Thyroid gland (tissue), 4 donors: ENCODE results near the gene ZNF8. TPM values are rescaled to one million over a fixed set of nuclear protein-coding genes. Genes with fewer than 3 reads are reported as not detected.
"Not testable (repeated sequence)": the region's sequence is repeated elsewhere in the genome, so short reads cannot be mapped to it uniquely, and the experiment has no call there.

ENCODE experiments used
- DNase-seq, 2 donors: peaks; one replicate each; pipeline ENCODE4 v3.0.0-alpha.2; 2019
- H3K27ac ChIP-seq, 3 donors: fragments of 200-600 bp; sonication (generic); 1 replicate in 2 of 3; 2 replicates in 1 of 3; pipeline ENCODE4 v1.5.1; 2016 to 2019; ENCODE audit warnings: mild to moderate bottlenecking in 1 of 3, moderate library complexity in 1 of 3
- H3K27me3 ChIP-seq: fragments of 200-600 bp; sonication (generic); one replicate; pipeline ENCODE4 v1.5.1; 2019
- H3K36me3 ChIP-seq, 2 donors: fragments of 200-600 bp; sonication (generic); one replicate each; pipeline ENCODE4 v1.5.1; 2016 to 2019
- H3K4me1 ChIP-seq, 2 donors: fragments of 200-600 bp; sonication (generic); one replicate each; pipeline ENCODE4 v1.5.1; 2017 to 2019
- H3K4me3 ChIP-seq, 3 donors: fragments of 200-600 bp; sonication (generic); replicated peaks in 1 of 3; 1 replicate in 2 of 3; 2 replicates in 1 of 3; pipeline ENCODE4 v1.5.1; 2016; ENCODE audit warnings: mild to moderate bottlenecking in 1 of 3
- H3K9me3 ChIP-seq: fragments of 200-600 bp; sonication (generic); one replicate; pipeline ENCODE4 v1.5.1; 2017
- POLR2A ChIP-seq, 2 donors: fragments of 450-650 bp; IDR thresholded peaks; one replicate each; pipeline ENCODE4 v1.6.1; 2017; ENCODE audit warnings: antibody characterized with exemption in 2 of 2, mild to moderate bottlenecking in 2 of 2, moderate library complexity in 1 of 2
- WGBS, 2 donors: methylation state at CpG; one replicate each; pipeline ENCODE4 v1.1.5; 2017; 5-methylcytosine and 5-hydroxymethylcytosine counted together
- intact Hi-C: fragments of 100-400 bp; cut with DNase I; formaldehyde crosslinking; loops from one replicate; pipeline ENCODE4 v1.15.1; 2023
- total RNA-seq, 4 donors: library from RNA; depleted of rRNA; stranded (reverse); fragments of >200 nt; gene quantifications; one replicate each; pipeline ENCODE4 v1.2.3, GENCODE V29; 2016
- TF ChIP-seq, protein P1 (sequence below), 6 experiments: fragments of 200-600 bp in 3 of 6; fragments of 450-650 bp in 3 of 6; sonication (generic) in 3 of 6; IDR thresholded peaks; one replicate each; pipeline ENCODE4 v1.5.1; 2016 to 2019; ENCODE audit warnings: antibody characterized with exemption in 6 of 6, mild to moderate bottlenecking in 2 of 6, inconsistent platforms in 1 of 6, moderate library complexity in 1 of 6

Gene ZNF8
- total RNA-seq, 4 donors from 2014 or later: 9.7 to 14.7 (median 10.3) TPM

DNA sequence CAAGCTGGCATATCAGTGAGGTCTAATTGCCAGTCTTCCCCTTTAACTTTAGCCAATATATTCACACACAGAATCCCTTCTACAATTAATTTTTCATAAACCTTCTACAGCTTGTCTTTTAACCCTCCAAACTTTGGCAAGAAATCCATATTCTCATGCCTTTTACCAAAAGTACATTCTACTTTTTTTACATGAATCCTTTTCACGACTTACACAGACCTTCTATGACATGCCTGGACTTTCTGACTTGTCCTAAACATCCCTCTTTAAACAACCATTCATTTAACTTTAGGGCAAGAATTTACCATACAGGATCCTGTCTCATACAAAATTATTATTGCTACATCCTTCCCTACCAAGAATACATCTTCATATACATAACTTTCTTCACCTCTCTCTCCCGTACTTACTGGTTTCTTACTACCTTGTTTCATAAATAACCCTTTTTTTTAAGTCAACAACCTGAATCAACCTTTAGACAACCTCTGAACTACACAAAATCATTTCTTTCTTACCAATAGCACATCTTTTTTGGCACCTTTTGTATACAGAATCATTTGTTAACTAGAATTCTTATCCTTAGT lies 26.6 kb upstream of the ZNF8 start:
- no peak for DNase-seq
- Histone ChIP-seq H3K9me3 (peaks cover 15% of the 10 kb centered on the region), H3K36me3 (peaks cover 94 to 98% of the 10 kb centered on the region in 2 donors), H3K27me3 (no peaks in the 10 kb centered on the region), H3K4me3 (no peak overlapping the region), H3K4me1 (no peaks in the 10 kb centered on the region), H3K27ac (no peak overlapping the region)
- TF ChIP-seq, protein P1, sequence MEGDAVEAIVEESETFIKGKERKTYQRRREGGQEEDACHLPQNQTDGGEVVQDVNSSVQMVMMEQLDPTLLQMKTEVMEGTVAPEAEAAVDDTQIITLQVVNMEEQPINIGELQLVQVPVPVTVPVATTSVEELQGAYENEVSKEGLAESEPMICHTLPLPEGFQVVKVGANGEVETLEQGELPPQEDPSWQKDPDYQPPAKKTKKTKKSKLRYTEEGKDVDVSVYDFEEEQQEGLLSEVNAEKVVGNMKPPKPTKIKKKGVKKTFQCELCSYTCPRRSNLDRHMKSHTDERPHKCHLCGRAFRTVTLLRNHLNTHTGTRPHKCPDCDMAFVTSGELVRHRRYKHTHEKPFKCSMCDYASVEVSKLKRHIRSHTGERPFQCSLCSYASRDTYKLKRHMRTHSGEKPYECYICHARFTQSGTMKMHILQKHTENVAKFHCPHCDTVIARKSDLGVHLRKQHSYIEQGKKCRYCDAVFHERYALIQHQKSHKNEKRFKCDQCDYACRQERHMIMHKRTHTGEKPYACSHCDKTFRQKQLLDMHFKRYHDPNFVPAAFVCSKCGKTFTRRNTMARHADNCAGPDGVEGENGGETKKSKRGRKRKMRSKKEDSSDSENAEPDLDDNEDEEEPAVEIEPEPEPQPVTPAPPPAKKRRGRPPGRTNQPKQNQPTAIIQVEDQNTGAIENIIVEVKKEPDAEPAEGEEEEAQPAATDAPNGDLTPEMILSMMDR (IDR thresholded peaks at IDR 0.05): no peak
- no peak for TF ChIP-seq POLR2A (IDR thresholded peaks at IDR 0.05)
- intact Hi-C loops: no loop called here
- 96 to 98% methylated on average over 2 of the region's 2 CpGs for WGBS, 2 donors

DNA sequence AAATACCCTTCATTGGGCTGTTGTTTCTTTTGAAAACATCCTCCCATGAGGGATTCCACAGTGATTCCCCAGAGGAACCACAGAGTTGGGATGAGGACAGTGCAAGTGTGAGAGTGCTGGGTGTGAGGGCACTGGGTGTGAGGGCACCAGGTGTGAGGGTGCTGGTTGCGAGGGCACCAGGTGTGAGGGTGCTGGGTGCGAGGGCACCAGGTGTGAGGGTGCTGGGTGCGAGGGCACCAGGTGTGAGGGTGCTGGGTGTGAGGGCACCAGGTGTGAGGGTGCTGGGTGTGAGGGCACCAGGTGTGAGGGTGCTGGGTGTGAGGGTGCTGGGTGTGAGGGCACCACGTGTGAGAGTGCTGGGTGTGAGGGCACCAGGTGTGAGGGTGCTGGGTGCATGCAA lies 20.5 kb upstream of the ZNF8 start:
- DNase-seq, intact Hi-C loops, H3K27ac ChIP-seq, H3K4me1 ChIP-seq, H3K27me3 ChIP-seq, H3K4me3 ChIP-seq: not testable (repeated sequence)
- 70 to 97% methylated on average over 3 to 4 of the region's 4 CpGs for WGBS, 2 donors
- H3K9me3 ChIP-seq: peaks cover 24% of the 10 kb centered on the region
- peaks cover 72 to 87% of the 10 kb centered on the region in 2 donors for H3K36me3 ChIP-seq

DNA sequence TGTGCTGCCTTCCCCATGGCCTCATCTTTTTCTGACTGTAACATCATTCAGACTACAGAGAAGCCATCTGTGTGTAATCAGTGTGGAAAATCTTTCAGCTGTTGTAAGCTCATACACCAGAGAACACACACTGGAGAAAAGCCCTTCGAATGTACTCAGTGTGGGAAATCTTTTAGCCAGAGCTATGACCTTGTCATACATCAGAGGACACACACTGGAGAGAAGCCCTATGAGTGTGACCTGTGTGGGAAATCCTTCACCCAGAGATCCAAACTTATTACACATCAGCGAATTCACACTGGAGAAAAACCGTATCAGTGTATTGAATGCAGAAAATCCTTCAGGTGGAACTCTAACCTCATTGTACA lies 17.2 kb upstream of the ZNF8 start:
- no peaks in the 10 kb centered on the region for H3K27me3 ChIP-seq
- intact Hi-C loops: loop anchor here (5.0 kb wide), 2 partner anchors 54 to 134 kb away; no protein-coding TSS in a partner anchor
- no peaks in the 10 kb centered on the region for H3K4me1 ChIP-seq
- H3K27ac ChIP-seq: no peak overlapping the region
- TF ChIP-seq, protein P1 (IDR thresholded peaks at IDR 0.05): no peak
- no peak for TF ChIP-seq POLR2A (IDR thresholded peaks at IDR 0.05)
- peaks cover 41 to 60% of the 10 kb centered on the region in 2 donors for H3K36me3 ChIP-seq
- 93 to 97% methylated on average over 3 of the region's 3 CpGs for WGBS, 2 donors
- no peak for DNase-seq
- no peak overlapping the region for H3K4me3 ChIP-seq
- H3K9me3 ChIP-seq: peaks cover 29% of the 10 kb centered on the region

DNA sequence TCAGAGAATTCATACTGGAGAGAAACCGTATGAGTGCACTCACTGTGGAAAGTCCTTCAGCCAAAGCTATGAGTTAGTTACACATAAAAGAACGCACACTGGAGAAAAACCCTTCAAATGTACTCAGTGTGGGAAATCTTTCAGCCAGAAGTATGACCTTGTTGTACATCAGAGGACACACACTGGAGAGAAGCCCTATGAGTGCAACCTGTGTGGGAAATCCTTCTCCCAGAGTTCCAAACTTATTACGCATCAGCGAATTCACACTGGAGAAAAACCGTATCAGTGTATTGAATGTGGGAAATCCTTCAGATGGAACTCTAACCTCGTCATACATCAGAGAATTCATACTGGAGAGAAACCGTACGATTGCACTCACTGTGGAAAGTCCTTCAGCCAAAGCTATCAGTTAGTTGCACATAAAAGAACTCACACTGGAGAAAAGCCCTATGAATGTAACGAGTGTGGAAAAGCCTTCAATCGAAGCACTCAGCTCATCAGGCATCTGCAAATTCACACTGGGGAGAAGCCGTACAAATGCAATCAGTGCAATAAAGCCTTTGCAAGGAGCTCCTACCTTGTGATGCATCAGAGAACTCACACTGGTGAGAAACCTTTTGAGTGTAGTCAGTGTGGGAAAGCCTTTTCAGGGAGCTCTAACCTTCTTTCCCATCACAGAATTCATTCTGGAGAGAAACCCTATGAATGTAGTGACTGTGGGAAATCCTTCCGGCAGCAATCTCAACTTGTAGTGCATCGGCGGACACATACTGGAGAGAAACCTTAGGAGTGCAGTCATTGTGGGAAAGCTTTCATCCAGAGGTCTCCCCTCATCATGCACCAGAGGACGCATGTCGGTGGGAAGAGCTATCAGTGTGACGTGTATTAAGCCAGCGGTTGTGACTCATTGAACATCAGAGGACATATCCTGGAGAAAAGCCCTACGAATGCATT lies 16.5 kb upstream of the ZNF8 start:
- no peak for TF ChIP-seq POLR2A (IDR thresholded peaks at IDR 0.05)
- WGBS, 2 donors: 94% methylated on average over 19 of the region's 19 CpGs
- no peaks in the 10 kb centered on the region for H3K27me3 ChIP-seq
- intact Hi-C loops: loop anchor here (5.0 kb wide), 2 partner anchors 55 to 135 kb away; no protein-coding TSS in a partner anchor
- no peaks in the 10 kb centered on the region for H3K4me1 ChIP-seq
- no peak for DNase-seq
- no peak overlapping the region for H3K4me3 ChIP-seq
- H3K27ac ChIP-seq: no peak overlapping the region
- H3K9me3 ChIP-seq: peaks cover 29% of the 10 kb centered on the region
- H3K36me3 ChIP-seq: peaks cover 35 to 53% of the 10 kb centered on the region in 2 donors

DNA sequence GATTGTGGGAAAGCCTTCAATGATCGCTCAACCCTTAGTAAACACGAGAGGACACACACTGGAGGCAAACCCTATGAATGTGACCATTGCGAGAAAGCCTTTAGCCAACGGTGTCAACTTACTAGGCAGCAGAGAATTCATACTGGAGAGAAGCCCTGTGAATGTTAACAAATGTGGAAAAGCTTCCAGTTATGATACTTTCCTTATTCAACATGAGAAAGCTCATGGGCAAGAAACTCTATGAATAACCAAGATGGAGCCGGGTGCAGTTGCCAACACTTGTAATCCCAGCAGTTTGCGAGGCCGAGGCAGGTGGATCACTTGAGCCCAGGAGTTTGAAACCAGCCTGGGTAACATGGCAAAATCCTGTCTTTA lies 15.8 kb upstream of the ZNF8 start:
- Histone ChIP-seq H3K27me3 (no peaks in the 10 kb centered on the region), H3K27ac (no peak overlapping the region), H3K4me3 (no peak overlapping the region), H3K4me1 (no peaks in the 10 kb centered on the region), H3K36me3 (peaks cover 29 to 46% of the 10 kb centered on the region in 2 donors), H3K9me3 (peaks cover 29% of the 10 kb centered on the region)
- intact Hi-C loops: loop anchor here (5.0 kb wide), 2 partner anchors 56 to 136 kb away; no protein-coding TSS in a partner anchor
- DNase-seq: no peak
- 98 to 99% methylated on average over 7 of the region's 7 CpGs for WGBS, 2 donors
- no peak for TF ChIP-seq POLR2A (IDR thresholded peaks at IDR 0.05)
- TF ChIP-seq, protein P1 (IDR thresholded peaks at IDR 0.05): no peak

DNA sequence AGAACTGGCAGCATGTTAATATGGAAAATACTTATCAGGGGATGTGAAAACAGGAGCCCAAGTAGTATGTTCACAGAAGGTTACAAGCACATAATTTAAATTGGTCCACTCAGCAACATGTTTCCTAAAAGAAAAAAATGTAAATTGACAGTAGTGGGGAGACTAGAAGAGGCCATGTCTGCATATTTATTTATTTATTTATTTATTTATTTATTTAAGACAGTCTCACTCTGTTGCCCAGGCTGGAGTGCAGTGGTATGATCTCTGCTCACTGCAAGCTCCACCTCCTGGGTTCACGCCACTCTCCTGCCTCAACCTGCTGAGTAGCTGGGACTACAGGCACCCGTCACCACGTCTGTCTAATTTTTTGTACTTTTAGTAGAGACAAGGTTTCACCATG lies 13.7 kb upstream of the ZNF8 start:
- Histone ChIP-seq H3K27me3 (no peaks in the 10 kb centered on the region), H3K27ac (no peak overlapping the region), H3K36me3 (peaks cover 13 to 33% of the 10 kb centered on the region in 2 donors), H3K9me3 (peaks cover 29% of the 10 kb centered on the region), H3K4me3 (no peak overlapping the region), H3K4me1 (no peaks in the 10 kb centered on the region)
- 97 to 100% methylated on average over 3 of the region's 3 CpGs for WGBS, 2 donors
- no peak for TF ChIP-seq POLR2A (IDR thresholded peaks at IDR 0.05)
- TF ChIP-seq, protein P1 (IDR thresholded peaks at IDR 0.05): no peak
- intact Hi-C loops: loop anchor here (5.0 kb wide), 1 partner anchor 283 kb away; no protein-coding TSS in a partner anchor
- no peak for DNase-seq
